ENCODE results near the gene ZFAND2A. TPM values are rescaled to one million over a fixed set of nuclear protein-coding genes. Genes with fewer than 3 reads are reported as not detected.
"Not testable (repeated sequence)": the region's sequence is repeated elsewhere in the genome, so short reads cannot be mapped to it uniquely, and the experiment has no call there.

Gene ZFAND2A
- total RNA-seq, 1 experiment from 2014 or later = 39.0 TPM

DNA sequence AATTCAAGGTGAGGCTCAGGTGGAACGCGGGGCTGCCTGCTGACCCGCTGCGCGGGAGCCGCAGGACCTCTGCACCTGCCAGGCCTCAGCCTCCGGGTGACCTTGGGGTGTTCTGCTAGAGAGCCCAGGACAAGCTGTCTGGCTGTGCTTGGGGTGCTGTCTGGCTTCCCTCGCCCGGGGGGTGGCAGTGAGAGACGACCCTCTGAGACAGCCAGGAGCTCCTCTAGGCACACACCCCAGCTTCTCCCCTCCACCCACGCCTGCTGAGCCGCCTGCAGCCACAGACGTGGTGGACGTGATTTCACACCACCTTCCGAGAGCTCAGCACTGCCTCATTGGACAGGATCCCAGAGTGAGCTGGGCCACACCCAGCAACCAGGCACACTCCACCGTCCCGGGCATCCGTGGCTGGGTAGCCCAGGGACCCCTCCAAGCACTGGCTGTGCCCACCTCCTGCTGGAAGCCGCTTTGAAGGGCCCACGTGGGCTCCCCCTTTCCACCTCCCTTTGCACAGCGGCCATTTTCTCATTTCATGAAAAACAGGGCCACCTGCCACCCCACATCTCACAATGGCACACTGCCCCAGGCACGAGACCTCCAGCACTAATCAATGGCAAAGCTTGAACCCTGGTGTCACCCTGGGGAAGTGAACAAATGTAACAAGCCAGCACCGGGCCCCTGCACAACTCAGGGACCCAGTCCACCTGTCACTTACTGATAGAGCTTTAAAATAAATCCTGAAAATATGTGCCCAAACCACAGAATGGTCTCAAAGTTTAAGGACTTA is 35.0 kb downstream of the ZFAND2A start:
- no peak for DNase-seq (ENCODE audit: low read depth)

DNA sequence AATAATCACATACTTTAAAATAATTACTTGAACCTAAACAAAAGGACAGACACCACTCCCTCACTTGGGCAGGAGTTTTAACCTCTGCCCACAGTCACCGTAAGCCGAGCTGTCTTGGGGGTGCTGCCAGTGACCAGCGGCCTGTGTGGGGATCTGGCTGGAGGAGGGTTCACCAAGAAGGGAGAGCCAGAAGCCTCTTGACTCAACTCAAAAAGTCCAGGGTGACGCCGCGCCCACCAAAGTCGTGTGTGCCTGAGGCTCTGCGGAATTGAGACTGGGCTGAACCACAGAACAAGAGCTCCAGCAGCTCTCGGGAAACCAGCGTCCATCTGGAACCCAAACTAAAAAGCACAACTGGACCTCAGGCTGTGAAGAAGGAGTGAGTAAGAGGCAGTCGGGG is 35.8 kb downstream of the ZFAND2A start:
- DNase-seq (ENCODE audit: low read depth) = no peak

DNA sequence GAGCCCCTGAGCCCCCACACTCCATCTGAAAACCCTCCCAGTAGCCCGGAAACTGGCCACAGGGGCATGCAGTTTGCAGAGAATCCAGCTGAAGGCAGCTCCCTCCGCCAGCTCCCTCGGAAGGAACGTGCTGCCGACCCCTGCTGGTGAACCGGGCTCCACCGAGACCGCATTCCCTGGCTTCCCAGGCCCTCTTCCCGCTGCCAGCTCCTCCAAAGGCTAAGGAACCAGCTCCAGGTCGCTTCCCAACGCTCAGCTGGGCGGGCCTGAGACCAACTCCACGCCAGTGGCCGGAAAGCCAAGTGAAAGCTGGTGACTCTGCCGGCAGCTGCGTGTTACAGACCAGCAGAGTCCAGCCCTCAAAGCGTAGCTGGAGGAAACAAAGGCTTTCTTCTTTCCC is 36.3 kb downstream of the ZFAND2A start:
- DNase-seq (ENCODE audit: low read depth) = no peak

DNA sequence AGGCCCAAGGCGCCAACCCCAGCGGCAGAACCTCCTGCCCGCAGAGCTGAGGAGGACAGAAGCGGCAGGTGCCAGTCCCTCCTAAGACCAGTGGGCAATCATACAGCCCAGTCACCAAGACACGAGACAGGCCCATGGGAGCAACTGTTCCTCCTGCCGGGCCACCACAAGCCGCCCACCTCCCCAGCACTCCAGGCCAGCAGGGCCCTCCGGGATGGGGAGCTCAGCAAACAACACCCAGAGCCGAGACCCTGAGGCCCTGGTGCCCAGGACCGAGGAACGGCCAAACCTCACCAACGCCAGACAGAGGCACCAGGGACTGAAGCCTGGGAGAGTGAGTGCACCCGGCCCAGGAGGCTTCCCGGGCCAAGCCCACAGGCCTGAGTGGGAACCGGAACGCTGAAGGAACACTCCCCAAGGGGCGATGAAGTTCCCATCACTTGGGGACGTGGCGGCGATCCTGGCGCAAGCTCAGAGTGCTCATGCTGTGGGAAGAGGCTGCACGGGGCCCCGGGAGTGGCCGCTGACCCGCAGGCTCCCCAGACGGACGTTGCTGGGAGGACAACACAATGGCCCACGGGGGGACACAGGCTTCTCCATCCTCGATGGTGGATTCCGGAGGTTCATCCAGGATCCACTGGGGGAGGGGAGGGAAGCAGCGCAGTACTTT is 37.0 kb downstream of the ZFAND2A start:
- no peak for DNase-seq (ENCODE audit: low read depth)

DNA sequence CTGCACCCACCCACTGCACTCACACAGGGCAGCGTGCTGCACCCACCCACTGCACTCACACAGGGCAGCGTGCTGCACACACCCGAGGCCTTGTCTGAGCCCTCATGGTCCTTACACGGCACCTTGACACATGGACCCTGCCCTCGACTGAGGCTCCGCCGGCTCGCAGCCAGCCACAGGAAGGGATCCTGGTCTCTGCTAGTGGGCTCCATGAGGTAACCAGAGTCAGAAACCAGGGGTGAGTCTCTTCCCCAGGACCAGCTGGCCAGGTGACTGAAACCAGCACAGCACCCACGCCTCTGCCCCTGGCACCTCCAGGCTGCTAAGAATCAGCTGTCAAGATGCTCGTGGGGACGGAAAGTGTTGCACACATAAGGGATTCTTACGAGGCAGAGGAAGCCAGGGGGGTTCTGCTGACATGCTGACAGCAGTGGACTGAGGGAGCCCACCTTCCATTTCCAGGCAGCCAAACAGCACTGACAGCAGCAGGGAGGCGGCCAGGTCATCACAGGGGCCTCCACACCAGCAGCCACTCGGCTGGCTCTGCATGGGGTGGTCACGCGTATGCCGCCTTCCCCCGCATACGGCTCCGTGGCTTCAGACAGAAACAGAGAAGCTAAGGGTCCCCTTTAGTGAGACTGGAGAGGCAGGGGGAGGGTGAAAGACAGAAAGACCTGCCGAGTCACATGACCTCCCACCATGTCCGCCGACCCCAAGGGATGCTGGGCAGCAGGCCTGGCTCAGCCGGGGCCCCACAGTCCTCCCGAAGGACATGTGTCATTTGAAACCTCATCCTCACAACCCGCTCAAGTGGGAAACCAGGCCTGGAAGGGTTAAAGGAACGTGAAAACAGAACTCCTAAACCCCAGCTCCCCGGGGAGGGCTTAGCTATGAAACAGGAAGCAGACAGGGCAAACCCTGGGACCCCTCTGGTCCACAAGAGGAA is 37.8 kb downstream of the ZFAND2A start:
- no peak for DNase-seq (ENCODE audit: low read depth)

DNA sequence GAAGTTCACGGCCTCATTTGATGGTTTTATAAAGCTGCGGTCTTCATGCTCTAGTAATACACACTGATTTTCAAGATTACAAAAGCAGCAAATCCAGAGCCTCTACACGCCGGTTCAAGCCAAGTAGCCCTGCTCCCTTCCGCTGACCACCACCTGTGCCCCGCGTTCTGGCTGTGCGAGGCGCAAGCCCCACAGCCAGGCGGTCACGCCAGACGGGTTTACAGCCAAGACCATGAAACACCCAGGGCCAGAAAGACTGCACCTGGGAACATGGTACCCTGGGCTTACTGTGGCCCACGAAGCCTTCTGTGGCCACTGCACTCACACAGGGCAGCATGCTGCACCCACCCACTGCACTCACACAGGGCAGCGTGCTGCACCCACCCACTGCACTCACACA is 38.5 kb downstream of the ZFAND2A start:
- DNase-seq (ENCODE audit: low read depth) = no peak

DNA sequence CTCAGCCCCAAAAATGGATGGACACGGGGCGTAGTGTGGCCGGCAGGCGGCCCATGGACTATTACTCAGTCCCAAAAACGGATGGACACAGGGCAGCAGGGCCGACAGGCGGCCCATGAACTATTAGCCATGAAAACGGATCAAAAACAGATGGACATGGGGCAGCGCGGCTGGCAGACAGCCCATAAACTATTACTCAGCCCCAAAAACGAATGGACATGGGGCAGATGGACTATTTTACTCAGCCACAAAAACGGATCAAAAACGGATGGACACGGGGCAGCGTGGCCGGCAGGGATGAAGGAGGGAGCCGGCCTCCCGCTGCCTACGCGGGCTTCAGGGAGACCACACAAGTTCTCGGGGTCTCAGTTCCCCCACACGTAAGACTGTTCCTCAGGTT is 39.2 kb downstream of the ZFAND2A start:
- no peak for DNase-seq (ENCODE audit: low read depth)

DNA sequence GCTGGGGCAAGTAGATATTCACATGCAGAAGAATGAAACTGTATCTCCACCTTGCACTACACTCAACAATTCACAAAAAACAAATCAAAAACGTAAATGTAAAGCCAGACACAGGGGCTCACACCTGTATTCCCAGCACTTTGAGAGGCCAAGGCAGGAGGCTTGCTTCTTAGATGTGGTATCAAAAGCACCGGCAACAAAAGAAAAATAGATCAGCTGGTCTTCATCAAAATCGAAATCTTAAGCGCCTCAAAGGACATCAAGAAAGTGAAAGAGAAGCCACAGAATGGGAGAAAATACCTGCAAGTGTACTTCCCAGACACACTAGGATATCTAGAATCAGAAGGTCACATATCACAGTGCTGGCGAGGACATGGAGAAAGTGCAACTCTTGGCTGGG is 40.8 kb downstream of the ZFAND2A start:
- no peak for DNase-seq (ENCODE audit: low read depth)

DNA sequence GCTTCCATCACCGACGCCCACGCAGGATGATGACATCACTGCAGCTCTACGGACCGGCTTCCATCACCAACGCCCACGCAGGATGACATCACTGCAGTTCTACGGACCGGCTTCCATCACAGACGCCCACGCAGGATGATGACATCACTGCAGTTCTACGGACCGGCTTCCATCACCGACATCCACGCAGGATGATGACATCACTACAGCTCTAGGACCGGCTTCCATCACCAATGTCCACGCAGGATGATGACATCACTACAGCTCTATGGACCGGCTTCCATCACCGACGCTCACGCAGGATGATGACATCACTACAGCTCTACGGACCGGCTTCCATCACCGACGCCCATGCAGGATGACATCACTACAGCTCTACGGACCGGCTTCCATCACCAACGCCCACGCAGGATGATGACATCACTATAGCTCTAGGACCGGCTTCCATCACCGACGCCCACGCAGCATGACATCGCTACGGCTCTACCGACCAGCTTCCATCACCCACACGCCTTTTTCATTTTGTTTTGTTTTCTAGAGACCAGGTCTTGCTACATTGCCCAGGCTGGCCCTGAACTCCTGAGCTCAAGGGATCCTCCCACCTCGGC is 42.6 kb downstream of the ZFAND2A start:
- no peak for DNase-seq (ENCODE audit: low read depth)

DNA sequence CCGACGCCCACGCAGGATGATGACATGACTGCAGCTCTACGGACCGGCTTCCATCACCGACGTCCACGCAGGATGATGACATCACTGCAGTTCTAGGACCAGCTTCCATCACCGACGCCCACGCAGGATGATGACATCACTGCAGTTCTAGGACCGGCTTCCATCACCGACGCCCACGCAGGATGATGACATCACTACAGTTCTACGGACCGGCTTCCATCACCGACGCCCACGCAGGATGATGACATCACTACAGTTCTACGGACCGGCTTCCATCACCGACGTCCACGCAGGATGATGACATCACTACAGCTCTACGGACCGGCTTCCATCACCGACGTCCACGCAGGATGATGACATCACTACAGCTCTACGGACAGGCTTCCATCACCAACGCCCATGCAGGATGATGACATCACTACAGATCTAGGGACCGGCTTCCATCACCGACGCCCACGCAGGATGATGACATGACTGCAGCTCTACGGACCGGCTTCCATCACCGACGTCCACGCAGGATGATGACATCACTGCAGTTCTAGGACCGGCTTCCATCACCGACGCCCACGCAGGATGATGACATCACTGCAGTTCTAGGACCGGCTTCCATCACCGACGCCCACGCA is 43.5 kb downstream of the ZFAND2A start:
- DNase-seq (ENCODE audit: low read depth) = not testable (repeated sequence)

DNA sequence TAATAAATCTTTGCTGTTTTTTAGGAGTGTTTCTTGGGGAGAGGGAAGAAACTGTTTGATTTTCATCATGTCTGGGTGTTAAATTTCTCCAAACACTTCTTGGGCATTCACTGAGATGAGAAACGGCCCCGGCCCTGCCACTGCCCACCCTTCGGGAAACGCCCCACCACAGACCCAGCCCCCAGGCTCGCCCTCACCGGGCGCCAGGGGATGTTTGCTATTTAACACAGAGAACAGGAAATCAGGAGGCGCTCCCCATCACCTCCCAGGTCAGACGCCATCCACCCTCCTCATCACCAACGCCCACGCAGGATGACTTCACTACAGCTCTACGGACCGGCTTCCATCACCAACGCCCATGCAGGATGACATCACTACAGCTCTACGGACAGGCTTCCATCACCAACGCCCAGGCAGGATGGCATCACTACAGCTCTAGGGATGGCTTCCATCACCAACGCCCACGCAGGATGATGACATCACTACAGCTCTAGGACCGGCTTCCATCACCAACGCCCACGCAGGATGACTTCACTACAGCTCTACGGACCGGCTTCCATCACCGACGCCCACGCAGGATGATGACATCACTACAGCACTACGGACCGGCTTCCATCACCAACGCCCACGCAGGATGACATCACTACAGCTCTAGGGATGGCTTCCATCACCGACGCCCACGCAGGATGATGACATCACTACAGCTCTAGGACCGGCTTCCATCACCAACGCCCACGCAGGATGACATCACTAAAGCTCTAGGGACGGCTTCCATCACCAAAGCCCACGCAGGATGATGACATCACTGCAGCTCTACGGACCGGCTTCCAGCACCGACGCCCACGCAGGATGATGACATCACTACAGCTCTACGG is 44.6 kb downstream of the ZFAND2A start:
- not testable (repeated sequence) for DNase-seq (ENCODE audit: low read depth)

DNA sequence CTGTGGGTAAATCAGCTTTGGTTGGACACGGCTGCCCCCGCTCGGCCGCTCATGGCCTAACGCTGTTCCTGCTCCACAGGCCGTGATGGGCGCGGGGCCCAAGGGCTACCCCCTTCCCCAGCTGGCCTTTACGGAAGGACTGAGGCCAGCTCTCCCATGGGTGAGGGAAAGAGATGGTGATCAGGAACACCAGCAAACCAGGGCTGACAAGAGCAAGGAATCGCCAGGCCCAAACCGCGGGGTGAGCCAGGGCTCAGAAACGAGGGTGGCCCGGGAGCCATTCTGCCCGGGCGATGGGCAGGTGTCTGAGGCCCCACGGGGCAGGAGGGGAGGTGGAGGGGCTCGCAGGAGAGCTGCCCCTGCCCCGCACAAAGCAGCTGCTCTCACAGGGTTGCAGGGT is 45.5 kb downstream of the ZFAND2A start:
- DNase-seq (ENCODE audit: low read depth) = no peak

DNA sequence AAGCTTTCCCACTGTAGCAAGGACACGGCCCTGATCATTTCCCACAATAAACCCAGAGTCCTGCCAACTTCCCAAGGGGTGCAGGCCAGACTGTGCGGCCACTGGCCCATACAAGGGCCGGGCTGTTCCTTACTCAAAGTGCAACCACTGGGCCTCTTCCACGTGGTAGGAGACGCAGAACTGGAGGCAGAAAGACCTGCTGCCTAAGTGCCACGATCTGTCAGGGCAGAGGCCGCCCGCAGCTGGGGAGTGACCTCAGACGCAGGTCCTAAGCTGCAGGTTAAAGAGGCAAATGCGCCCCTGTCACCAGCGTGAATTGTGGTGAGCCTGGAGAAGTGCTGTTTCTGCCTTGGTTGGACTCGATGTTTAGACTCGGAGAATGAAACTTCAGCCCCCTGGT is 45.9 kb downstream of the ZFAND2A start:
- no peak for DNase-seq (ENCODE audit: low read depth)

DNA sequence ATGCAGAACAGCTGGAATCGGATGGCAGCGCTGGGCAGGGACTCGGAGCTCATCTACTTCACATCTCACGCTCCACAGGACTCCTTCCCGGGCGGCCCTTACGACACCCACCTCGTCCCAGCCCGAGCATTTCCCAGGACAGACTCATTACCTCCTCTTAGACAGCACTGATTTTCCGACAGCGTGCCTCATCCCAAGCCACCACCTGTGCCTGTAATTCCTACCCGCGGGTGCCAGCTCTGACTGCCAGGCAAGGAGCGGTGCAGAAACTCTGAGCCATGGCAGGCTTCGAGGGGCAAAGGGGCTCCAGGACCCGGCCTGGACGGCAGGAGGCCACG is 46.5 kb downstream of the ZFAND2A start:
- no peak for DNase-seq (ENCODE audit: low read depth)

DNA sequence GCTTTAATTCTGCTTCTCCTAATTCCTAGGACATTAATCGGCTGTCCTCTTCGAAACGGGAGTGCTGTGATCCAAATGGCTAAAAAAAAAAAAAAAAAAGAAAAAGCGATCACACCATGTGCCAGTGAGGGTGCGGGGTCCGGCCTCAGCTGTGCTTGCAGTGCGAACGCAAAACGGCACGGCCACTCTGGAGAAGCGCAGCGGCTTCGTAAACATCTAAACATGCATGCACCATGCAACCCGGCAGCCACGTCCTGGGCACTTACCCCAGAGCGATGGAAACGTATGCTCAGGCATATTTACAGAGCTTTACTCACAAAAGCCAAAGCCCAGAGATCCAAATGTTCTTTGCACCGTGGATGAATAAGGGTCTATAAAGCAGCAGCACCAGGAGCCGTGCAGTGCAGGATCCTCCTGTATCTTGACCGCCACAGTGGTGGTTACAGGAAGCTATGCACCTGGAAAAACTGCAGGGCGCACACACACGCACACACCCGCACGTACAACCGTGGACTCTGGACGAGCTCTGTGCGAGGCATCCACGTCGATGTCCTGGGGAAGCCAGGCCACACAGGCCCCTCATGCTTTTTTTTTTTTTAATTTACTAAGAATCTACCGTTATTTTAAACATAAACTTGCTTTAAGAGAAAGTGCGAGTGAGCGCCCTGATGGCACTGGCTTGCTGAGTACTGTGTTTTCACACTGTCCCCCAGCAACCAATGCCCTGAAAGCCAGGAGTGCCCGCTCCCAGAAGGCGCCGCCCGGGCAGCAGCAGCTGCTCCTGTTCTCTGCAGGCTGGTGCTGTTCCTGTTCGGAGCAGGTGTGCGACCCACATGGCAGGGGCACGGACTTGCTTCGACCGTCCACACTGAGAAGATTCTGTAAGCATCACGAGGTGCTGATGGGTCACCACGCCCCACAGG is 47.1 kb downstream of the ZFAND2A start:
- DNase-seq (ENCODE audit: low read depth) = no peak

DNA sequence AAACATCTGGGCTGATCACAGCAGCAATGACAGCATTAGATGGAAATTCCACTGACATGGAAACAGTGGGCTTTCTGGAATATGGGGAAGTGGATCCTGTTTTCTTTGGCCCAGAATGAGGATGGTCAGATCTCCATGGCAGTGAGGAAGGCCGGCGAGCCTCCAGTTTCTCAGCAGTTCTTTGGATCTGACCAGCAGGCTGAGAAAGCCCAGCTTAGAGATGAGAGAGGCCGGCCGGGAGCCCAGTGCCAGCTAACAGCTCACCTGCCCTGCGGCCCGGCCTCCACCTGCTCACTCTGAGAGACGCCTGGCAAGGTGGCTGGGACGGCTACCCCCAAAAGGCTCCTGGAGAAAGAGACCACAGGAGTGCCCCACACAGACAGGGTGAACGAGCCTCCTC is 47.9 kb downstream of the ZFAND2A start:
- no peak for DNase-seq (ENCODE audit: low read depth)

DNA sequence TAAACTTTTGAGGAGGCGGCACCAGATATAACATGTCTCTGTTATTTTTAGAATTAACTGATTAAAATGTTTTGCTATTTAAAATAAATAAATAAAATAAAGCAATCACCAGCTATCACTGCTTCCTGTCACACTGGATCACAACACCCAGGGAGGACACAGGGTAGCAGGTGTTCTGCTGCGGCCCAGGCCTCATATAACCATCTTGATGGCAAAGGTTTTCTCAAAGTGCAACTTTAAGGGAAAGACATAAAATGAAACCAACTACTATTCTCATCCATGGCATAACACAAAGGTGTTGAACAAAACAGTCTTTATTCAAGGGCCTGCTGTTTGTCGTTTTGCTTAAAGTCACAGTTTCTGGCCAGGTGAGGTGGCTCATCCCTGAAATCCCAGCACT is 48.8 kb downstream of the ZFAND2A start:
- DNase-seq (ENCODE audit: low read depth) = no peak

DNA sequence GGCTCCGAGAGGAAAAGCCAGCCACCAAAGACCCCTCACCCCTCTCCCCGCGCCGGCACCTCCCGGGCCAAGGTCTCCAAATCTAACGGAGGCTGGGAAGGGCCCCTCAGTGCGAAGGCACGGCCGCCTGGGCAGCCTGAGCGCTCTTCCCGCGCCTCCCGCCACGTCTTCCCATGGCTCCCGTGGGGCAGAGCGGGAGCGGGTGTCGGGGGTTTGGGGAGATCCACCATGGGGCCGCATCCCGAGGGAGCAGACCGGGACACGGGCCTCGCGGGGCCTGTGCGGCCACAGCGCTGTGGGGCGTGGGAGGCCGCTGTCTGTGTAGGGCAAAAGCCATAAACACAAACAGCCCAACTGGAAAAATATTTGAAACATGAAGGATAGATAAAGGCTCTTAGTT is 49.6 kb downstream of the ZFAND2A start:
- DNase-seq (ENCODE audit: low read depth) = no peak

DNA sequence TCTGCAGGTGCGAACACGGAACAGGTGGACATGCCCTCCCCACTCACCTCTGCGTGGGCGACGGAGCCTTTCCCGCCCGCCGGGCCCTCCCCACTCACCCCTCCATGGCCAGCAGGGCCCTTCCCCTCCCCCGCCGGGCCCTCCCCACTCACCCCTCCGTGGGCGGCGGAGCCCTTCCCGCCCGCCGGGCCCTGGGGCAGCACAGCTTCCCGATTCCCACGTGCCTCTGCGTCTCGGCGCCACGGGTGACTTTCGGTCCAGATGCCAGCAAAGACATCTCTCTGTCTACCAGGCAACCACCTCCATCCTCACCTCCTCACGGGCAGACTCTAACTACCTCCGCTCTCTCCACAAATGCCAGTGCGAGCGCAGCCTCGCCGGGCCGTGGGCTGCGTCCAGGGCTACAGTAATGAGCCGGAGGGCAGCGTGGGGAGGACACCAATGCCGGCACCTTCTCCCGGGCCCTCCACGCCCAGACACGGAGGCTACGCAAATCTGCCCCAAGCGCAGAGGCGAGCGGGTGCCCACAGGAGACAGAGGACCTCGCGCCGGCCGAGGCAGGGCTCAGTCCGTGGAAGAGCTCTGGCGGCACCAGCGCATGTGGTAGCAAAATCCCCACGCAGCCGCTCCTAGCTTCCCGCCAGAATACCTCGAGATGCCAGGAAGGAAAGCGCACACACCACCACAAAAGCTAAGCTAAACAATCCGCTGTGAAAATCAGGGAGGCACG is 50.2 kb downstream of the ZFAND2A start:
- no peak for DNase-seq (ENCODE audit: low read depth)
